ENCODE data around the gene GABBR2.

Gene GABBR2

GRCh38 chr9:98627296-98627695 lies 81.4 kb downstream of the GABBR2 start:
- peak; percentile 35 for DNase-seq (ENCODE audit: low spot score)

- DNase-seq (ENCODE audit: low spot score): no peak
Measured at GRCh38 chr9:98625728-98626127, 83.0 kb downstream of the GABBR2 start.

- no peak for DNase-seq (ENCODE audit: low spot score)
Measured at GRCh38 chr9:98619788-98620187, 88.9 kb downstream of the GABBR2 start.

- DNase-seq (ENCODE audit: low spot score): no peak
Measured at GRCh38 chr9:98615633-98616032, 93.1 kb downstream of the GABBR2 start.

- no peak for DNase-seq (ENCODE audit: low spot score)
Measured at GRCh38 chr9:98614941-98615340, 93.8 kb downstream of the GABBR2 start.

- no peak for DNase-seq (ENCODE audit: low spot score)
Measured at GRCh38 chr9:98612061-98612752, 96.5 kb downstream of the GABBR2 start.

- no peak for DNase-seq (ENCODE audit: low spot score)
Measured at GRCh38 chr9:98611319-98611718, 97.4 kb downstream of the GABBR2 start.

GRCh38 chr9:98610711-98611110 lies 98.0 kb downstream of the GABBR2 start:
- DNase-seq (ENCODE audit: low spot score): no peak

GRCh38 chr9:98610211-98610610 lies 98.5 kb downstream of the GABBR2 start:
- DNase-seq (ENCODE audit: low spot score): no peak

- no peak for DNase-seq (ENCODE audit: low spot score)
Measured at GRCh38 chr9:98609646-98610045, 99.1 kb downstream of the GABBR2 start.

GRCh38 chr9:98607787-98608186 lies 100.9 kb downstream of the GABBR2 start:
- DNase-seq (ENCODE audit: low spot score): peak; percentile 46

- DNase-seq (ENCODE audit: low spot score): no peak
Measured at GRCh38 chr9:98607152-98607551, 101.6 kb downstream of the GABBR2 start.

- DNase-seq (ENCODE audit: low spot score): peak; percentile 18
Measured at GRCh38 chr9:98606730-98607129, 102.0 kb downstream of the GABBR2 start.

- no peak for DNase-seq (ENCODE audit: low spot score)
Measured at GRCh38 chr9:98605116-98605515, 103.6 kb downstream of the GABBR2 start.

GRCh38 chr9:98603821-98604383 lies 104.8 kb downstream of the GABBR2 start:
- no peak for DNase-seq (ENCODE audit: low spot score)

GRCh38 chr9:98602839-98603500 lies 105.8 kb downstream of the GABBR2 start:
- DNase-seq (ENCODE audit: low spot score): no peak

GRCh38 chr9:98600631-98601030 lies 108.1 kb downstream of the GABBR2 start:
- no peak for DNase-seq (ENCODE audit: low spot score)

GRCh38 chr9:98599566-98600216 lies 109.0 kb downstream of the GABBR2 start:
- no peak for DNase-seq (ENCODE audit: low spot score)

- no peak for DNase-seq (ENCODE audit: low spot score)
Measured at GRCh38 chr9:98598861-98599260, 109.9 kb downstream of the GABBR2 start.

GRCh38 chr9:98597236-98597771 lies 111.4 kb downstream of the GABBR2 start:
- no peak for DNase-seq (ENCODE audit: low spot score)

GRCh38 chr9:98596486-98596885 lies 112.2 kb downstream of the GABBR2 start:
- no peak for DNase-seq (ENCODE audit: low spot score)

- no peak for DNase-seq (ENCODE audit: low spot score)
Measured at GRCh38 chr9:98594546-98595160, 114.1 kb downstream of the GABBR2 start.

Data from hepatic stellate cell (primary cell).